Nephron (organoid): Measurements from ENCODE around the gene ZBP1.

Source experiments
- H3K27ac Mint-ChIP-seq, 3 experiments: 2 replicates each; pipeline ENCODE4 v1.8.0; 2020; ENCODE audit warnings: mixed read lengths in 3 of 3, mild to moderate bottlenecking in 2 of 3, moderate library complexity in 1 of 3
- H3K27me3 Mint-ChIP-seq: 2 replicates; pipeline ENCODE4 v1.8.0; 2021; ENCODE audit warnings: low read depth, mild to moderate bottlenecking, moderate library complexity, mixed read lengths
- H3K36me3 Mint-ChIP-seq: 2 replicates; pipeline ENCODE4 v1.8.0; 2020; ENCODE audit warnings: low read depth, mixed read lengths
- H3K4me1 Mint-ChIP-seq: 2 replicates; pipeline ENCODE4 v1.8.0; 2020; ENCODE audit warnings: mixed read lengths
- H3K4me3 Mint-ChIP-seq, 3 experiments: 2 replicates each; pipeline ENCODE4 v1.8.0; 2020; ENCODE audit warnings: mild to moderate bottlenecking in 3 of 3, mixed read lengths in 3 of 3, moderate library complexity in 2 of 3
- H3K9me3 Mint-ChIP-seq: 2 replicates; pipeline ENCODE4 v1.8.0; 2020; ENCODE audit warnings: mixed read lengths
- TF ChIP-seq, protein P1 (sequence below), 3 experiments: fragments of 200-600 bp; sonication (generic); IDR thresholded peaks; one replicate each; pipeline ENCODE4 v1.5.0; 2021; ENCODE audit warnings: antibody characterized with exemption in 3 of 3; ENCODE audit not compliant: unreplicated experiment in 3 of 3

ZBP1 gene

GRCh38 chr20:57663241-57663640 lies 43.0 kb upstream of the ZBP1 start:
- Mint-ChIP-seq H3K36me3 (peaks cover 10% of the 10 kb centered on the region), H3K4me3 (no peak overlapping the region)
- TF ChIP-seq, protein P1, sequence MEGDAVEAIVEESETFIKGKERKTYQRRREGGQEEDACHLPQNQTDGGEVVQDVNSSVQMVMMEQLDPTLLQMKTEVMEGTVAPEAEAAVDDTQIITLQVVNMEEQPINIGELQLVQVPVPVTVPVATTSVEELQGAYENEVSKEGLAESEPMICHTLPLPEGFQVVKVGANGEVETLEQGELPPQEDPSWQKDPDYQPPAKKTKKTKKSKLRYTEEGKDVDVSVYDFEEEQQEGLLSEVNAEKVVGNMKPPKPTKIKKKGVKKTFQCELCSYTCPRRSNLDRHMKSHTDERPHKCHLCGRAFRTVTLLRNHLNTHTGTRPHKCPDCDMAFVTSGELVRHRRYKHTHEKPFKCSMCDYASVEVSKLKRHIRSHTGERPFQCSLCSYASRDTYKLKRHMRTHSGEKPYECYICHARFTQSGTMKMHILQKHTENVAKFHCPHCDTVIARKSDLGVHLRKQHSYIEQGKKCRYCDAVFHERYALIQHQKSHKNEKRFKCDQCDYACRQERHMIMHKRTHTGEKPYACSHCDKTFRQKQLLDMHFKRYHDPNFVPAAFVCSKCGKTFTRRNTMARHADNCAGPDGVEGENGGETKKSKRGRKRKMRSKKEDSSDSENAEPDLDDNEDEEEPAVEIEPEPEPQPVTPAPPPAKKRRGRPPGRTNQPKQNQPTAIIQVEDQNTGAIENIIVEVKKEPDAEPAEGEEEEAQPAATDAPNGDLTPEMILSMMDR (IDR thresholded peaks at IDR 0.05; ENCODE audit: unreplicated experiment in 3 of 3), result no peak

GRCh38 chr20:57662456-57663240 lies 42.4 kb upstream of the ZBP1 start:
- TF ChIP-seq, protein P1 (IDR thresholded peaks at IDR 0.05; ENCODE audit: unreplicated experiment in 3 of 3), result no peak
- Mint-ChIP-seq H3K27me3 (no peaks in the 10 kb centered on the region), H3K4me1 (peaks cover 61% of the 10 kb centered on the region), H3K4me3 (no peak overlapping the region), H3K27ac (peak overlapping the region in 2 of 3 experiments; percentile 49 to 64), H3K36me3 (peaks cover 14% of the 10 kb centered on the region), H3K9me3 (no peaks in the 10 kb centered on the region)

More at GRCh38 chr20:57663241-57663640, 43.0 kb upstream of the ZBP1 start:
- H3K27me3 Mint-ChIP-seq, result no peaks in the 10 kb centered on the region
- H3K9me3 Mint-ChIP-seq, result no peaks in the 10 kb centered on the region
- peaks cover 62% of the 10 kb centered on the region for H3K4me1 Mint-ChIP-seq
- peak overlapping the region in 2 of 3 experiments; percentile 26 to 64 for H3K27ac Mint-ChIP-seq

GRCh38 chr20:57661746-57662455 lies 41.7 kb upstream of the ZBP1 start:
- Mint-ChIP-seq H3K9me3 (no peaks in the 10 kb centered on the region), H3K4me3 (no peak overlapping the region), H3K27me3 (no peaks in the 10 kb centered on the region), H3K27ac (peak overlapping the region in 2 of 3 experiments; percentile 49 to 64), H3K36me3 (peaks cover 14% of the 10 kb centered on the region), H3K4me1 (peaks cover 54% of the 10 kb centered on the region)
- TF ChIP-seq, protein P1 (IDR thresholded peaks at IDR 0.05; ENCODE audit: unreplicated experiment in 3 of 3), result no peak

GRCh38 chr20:57660922-57661745 lies 40.9 kb upstream of the ZBP1 start:
- TF ChIP-seq, protein P1 (IDR thresholded peaks at IDR 0.05; ENCODE audit: unreplicated experiment in 3 of 3), result no peak
- peaks cover 18% of the 10 kb centered on the region for H3K36me3 Mint-ChIP-seq
- no peaks in the 10 kb centered on the region for H3K9me3 Mint-ChIP-seq
- H3K27me3 Mint-ChIP-seq, result no peaks in the 10 kb centered on the region
- peak overlapping the region; percentile 8 to 75 (median 64) for H3K27ac Mint-ChIP-seq
- H3K4me1 Mint-ChIP-seq, result peaks cover 52% of the 10 kb centered on the region
- no peak overlapping the region for H3K4me3 Mint-ChIP-seq

DNA sequence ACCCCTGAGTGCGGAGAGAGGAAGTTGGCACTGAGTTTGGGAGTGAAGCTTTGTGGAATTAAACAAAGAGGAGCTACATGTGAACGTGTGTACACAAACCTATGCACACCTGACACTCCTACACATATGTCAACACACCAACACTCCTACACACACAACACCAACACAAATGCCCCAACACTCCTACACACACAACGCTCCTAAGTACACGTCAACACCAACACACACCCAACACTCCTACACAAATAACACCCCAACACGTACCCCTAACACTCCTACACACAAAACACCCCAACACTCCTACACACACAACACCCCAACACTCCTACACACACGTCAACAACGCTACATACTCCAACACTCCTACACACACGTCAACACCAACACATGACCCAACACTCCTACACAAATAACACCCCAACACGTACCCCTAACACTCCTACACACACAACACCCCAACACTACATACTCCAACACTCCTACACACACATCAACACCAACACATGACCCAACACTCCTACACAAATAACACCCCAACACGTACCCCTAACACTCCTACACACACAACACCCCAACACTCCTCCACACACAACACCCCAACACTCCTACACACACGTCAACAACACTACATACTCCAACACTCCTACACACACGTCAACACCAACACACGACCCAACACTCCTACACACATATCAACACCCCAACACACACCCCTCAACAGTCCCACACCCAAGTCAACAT lies 40.1 kb upstream of the ZBP1 start:
- Mint-ChIP-seq H3K27ac (peak overlapping the region in 2 of 3 experiments; percentile 62 to 75), H3K9me3 (no peaks in the 10 kb centered on the region), H3K36me3 (peaks cover 18% of the 10 kb centered on the region), H3K4me1 (peaks cover 55% of the 10 kb centered on the region), H3K4me3 (no peak overlapping the region), H3K27me3 (no peaks in the 10 kb centered on the region)
- TF ChIP-seq, protein P1 (IDR thresholded peaks at IDR 0.05; ENCODE audit: unreplicated experiment in 3 of 3), result no peak
